ENCODE measurements around the gene MED25.
A peak's percentile ranks its signal among the peaks of the same experiment; 100 is the strongest.

MED25 gene

DNA sequence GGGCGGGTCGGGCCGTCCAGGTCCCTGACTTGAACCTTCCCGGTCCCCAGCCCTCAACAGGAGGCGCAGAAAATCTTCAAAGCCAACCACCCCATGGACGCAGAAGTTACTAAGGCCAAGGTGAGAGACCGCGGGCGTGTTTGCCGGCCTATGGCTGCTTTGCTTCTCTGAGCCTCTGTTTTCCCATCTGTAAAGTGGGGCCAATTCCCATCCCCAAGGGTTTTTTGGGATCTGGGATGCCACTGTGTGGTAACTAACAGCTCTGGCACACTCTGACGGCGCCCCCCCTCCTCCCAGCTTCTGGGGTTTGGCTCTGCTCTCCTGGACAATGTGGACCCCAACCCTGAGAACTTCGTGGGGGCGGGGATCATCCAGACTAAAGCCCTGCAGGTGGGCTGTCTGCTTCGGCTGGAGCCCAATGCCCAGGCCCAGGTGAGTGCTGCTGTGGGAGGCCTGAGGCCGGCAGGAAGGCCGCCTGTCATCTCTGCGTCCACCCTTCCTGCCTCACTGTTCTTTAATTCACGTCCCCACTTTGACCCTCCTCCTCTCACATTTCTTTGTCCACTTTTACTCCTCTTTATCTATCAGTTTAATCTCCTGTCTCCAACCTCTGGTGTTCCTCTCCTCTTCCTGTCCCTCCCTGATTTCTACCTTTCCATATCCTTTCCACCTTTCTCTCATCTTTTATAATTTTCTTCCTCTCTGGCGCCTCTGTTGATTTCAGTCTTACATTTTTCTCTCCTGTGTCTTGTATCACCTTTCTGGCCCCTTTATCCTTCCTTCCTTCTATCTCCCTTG, 12.1 kb upstream of the MED25 start:
- ATAC-seq = no peak
- H3K4me1 Mint-ChIP-seq = peaks cover 25% of the 10 kb centered on the region

GRCh38 chr19:49806620-49806959, 11.5 kb upstream of the MED25 start:
- ATAC-seq (no peak), DNase-seq (no peak)
- Mint-ChIP-seq H3K27ac (peak overlapping the region; percentile 34), H3K4me1 (peaks cover 25% of the 10 kb centered on the region), H3K27me3 (no peaks in the 10 kb centered on the region), H3K36me3 (ENCODE audit: low read depth) (peaks cover 17% of the 10 kb centered on the region), H3K9me3 (no peaks in the 10 kb centered on the region), H3K4me3 (no peak overlapping the region)

More for the DNA sequence above, 12.1 kb upstream of the MED25 start:
- Mint-ChIP-seq H3K27me3 (no peaks in the 10 kb centered on the region), H3K27ac (peak overlapping the region; percentile 34), H3K9me3 (no peaks in the 10 kb centered on the region), H3K4me3 (no peak overlapping the region), H3K36me3 (ENCODE audit: low read depth) (peaks cover 17% of the 10 kb centered on the region)
- no peak for DNase-seq

- H3K4me1 Mint-ChIP-seq = peaks cover 30% of the 10 kb centered on the region
- H3K4me3 Mint-ChIP-seq = no peak overlapping the region
- no peak for DNase-seq
- H3K27ac Mint-ChIP-seq = no peak overlapping the region
- peaks cover 17% of the 10 kb centered on the region for H3K36me3 Mint-ChIP-seq (ENCODE audit: low read depth)
- H3K27me3 Mint-ChIP-seq = no peaks in the 10 kb centered on the region
- no peak for ATAC-seq
- H3K9me3 Mint-ChIP-seq = no peaks in the 10 kb centered on the region
Measured at GRCh38 chr19:49807058-49807903, 10.8 kb upstream of the MED25 start.

- H3K4me3 Mint-ChIP-seq = peak overlapping the region; percentile 78
- H3K36me3 Mint-ChIP-seq (ENCODE audit: low read depth) = peaks cover 12% of the 10 kb centered on the region
- H3K4me1 Mint-ChIP-seq = peaks cover 37% of the 10 kb centered on the region
- no peaks in the 10 kb centered on the region for H3K9me3 Mint-ChIP-seq
- H3K27me3 Mint-ChIP-seq = no peaks in the 10 kb centered on the region
- no peak overlapping the region for H3K27ac Mint-ChIP-seq
- no peak for DNase-seq
- no peak for ATAC-seq
Measured at GRCh38 chr19:49807904-49808675, 10.0 kb upstream of the MED25 start.

- Mint-ChIP-seq H3K36me3 (ENCODE audit: low read depth) (peaks cover 7% of the 10 kb centered on the region), H3K4me1 (peaks cover 42% of the 10 kb centered on the region), H3K4me3 (peak overlapping the region; percentile 78), H3K9me3 (no peaks in the 10 kb centered on the region), H3K27me3 (no peaks in the 10 kb centered on the region), H3K27ac (no peak overlapping the region)
- ATAC-seq (peak; percentile 11), DNase-seq (peak; percentile 85)
Measured at GRCh38 chr19:49808711-49809159, 9.4 kb upstream of the MED25 start.

GRCh38 chr19:49809160-49809940, 8.7 kb upstream of the MED25 start:
- Mint-ChIP-seq H3K4me1 (peaks cover 48% of the 10 kb centered on the region), H3K4me3 (peak overlapping the region; percentile 78), H3K36me3 (ENCODE audit: low read depth) (peaks cover 7% of the 10 kb centered on the region), H3K27ac (peak overlapping the region; percentile 33), H3K27me3 (no peaks in the 10 kb centered on the region), H3K9me3 (no peaks in the 10 kb centered on the region)
- ATAC-seq = peak; percentile 12
- peak; percentile 52 for DNase-seq

- DNase-seq = no peak
- no peak overlapping the region for H3K4me3 Mint-ChIP-seq
- no peak for ATAC-seq
- H3K4me1 Mint-ChIP-seq = peaks cover 51% of the 10 kb centered on the region
- no peaks in the 10 kb centered on the region for H3K9me3 Mint-ChIP-seq
- H3K27ac Mint-ChIP-seq = peak overlapping the region; percentile 33
- no peaks in the 10 kb centered on the region for H3K27me3 Mint-ChIP-seq
- peaks cover 4% of the 10 kb centered on the region for H3K36me3 Mint-ChIP-seq (ENCODE audit: low read depth)
Measured at GRCh38 chr19:49809941-49810389, 8.1 kb upstream of the MED25 start.

DNA sequence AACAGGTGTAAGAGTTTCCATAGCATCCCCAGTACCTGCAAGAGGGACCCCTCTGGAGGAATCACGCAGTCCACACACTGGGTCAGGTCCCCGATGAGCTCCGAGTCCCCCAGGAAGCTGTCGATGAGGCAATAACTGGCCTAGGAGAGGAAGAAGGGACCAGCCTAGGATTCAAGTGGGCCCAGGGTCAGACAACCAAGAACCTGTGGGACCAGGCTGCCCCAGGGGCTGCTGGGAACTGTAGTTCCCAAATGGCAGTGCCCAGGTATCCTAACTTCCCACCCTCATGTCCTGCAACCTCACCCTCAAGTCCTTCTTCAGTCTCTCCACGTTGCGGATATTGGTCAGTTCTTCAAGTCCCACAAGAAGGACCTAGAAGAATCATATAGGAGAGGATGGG, 6.8 kb upstream of the MED25 start:
- Mint-ChIP-seq H3K27me3 (no peaks in the 10 kb centered on the region), H3K36me3 (ENCODE audit: low read depth) (peaks cover under 1% of the 10 kb centered on the region), H3K27ac (no peak overlapping the region), H3K9me3 (no peaks in the 10 kb centered on the region), H3K4me3 (no peak overlapping the region), H3K4me1 (peaks cover 51% of the 10 kb centered on the region)
- ATAC-seq (no peak), DNase-seq (no peak)

GRCh38 chr19:49812452-49812996, 5.6 kb upstream of the MED25 start:
- Mint-ChIP-seq H3K27ac (peak overlapping the region; percentile 96), H3K36me3 (ENCODE audit: low read depth) (no peaks in the 10 kb centered on the region), H3K4me3 (peak overlapping the region; percentile 88), H3K27me3 (no peaks in the 10 kb centered on the region), H3K4me1 (peaks cover 51% of the 10 kb centered on the region), H3K9me3 (no peaks in the 10 kb centered on the region)
- no peak for DNase-seq
- no peak for ATAC-seq

- DNase-seq (peak; percentile 89), ATAC-seq (peak; percentile 68)
- peak within 1 kb of the TSS; percentile 88 for H3K4me3 Mint-ChIP-seq
- no peaks in the 10 kb centered on the region for H3K9me3 Mint-ChIP-seq
- no peaks in the 10 kb centered on the region for H3K27me3 Mint-ChIP-seq
- H3K4me1 Mint-ChIP-seq = peaks cover 45% of the 10 kb centered on the region
- H3K27ac Mint-ChIP-seq = peak within 1 kb of the TSS; percentile 96
- H3K36me3 Mint-ChIP-seq (ENCODE audit: low read depth) = no peaks in the 10 kb centered on the region
Measured at GRCh38 chr19:49812997-49813861, 4.9 kb upstream of the MED25 start, which contains the start of gene FUZ. TSS of gene FUZ (minus strand) at chr19:49813292. CDS start at chr19:49813106, 186 bp downstream.

DNA sequence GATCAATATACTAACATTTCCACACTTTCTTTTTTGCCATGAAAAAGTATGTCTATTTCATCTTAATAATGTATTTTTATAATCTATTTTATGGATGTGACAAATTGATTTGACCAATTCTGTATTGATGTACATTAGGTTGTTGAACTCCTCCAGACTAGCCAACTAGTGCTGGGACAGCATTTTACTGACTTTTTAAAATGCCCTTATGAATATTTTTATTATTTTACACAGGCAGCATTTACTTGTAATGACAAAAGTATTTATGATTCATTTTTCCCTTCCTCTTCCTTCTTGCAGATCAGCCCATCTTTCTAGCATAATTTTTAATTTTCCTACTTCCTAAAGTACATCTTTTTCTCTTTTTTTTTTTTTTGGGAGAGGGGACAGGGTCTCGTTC, 4.1 kb upstream of the MED25 start:
- Mint-ChIP-seq H3K4me3 (peak overlapping the region; percentile 88), H3K4me1 (peaks cover 42% of the 10 kb centered on the region), H3K27me3 (no peaks in the 10 kb centered on the region), H3K9me3 (no peaks in the 10 kb centered on the region), H3K27ac (peak overlapping the region; percentile 96), H3K36me3 (ENCODE audit: low read depth) (no peaks in the 10 kb centered on the region)
- DNase-seq (no peak), ATAC-seq (no peak)

- H3K4me3 Mint-ChIP-seq = no peak overlapping the region
Measured at GRCh38 chr19:49816590-49816989, 1.5 kb upstream of the MED25 start.

More at GRCh38 chr19:49816590-49816989, 1.5 kb upstream of the MED25 start:
- no peak for ATAC-seq
- no peak for DNase-seq
- H3K9me3 Mint-ChIP-seq = no peaks in the 10 kb centered on the region
- peak overlapping the region; percentile 27 for H3K27ac Mint-ChIP-seq
- peaks cover 40% of the 10 kb centered on the region for H3K4me1 Mint-ChIP-seq
- no peaks in the 10 kb centered on the region for H3K27me3 Mint-ChIP-seq
- H3K36me3 Mint-ChIP-seq (ENCODE audit: low read depth) = peaks cover 3% of the 10 kb centered on the region

Measured in activated naive CD8-positive, alpha-beta T cell treated with anti-CD3 and anti-CD28 coated beads, Interleukin-2, amount 50 U/mL, for 24 hours (primary cell).